NCI-H187 treated with DMSO at 0.1 percent for 48 hours (cell line): Measurements from ENCODE around the gene PHGDH.

Source experiments
- DNase-seq: peaks from one replicate; lab custom pipeline; 2025; lab: John Stamatoyannopoulos, UW

PHGDH gene

DNA sequence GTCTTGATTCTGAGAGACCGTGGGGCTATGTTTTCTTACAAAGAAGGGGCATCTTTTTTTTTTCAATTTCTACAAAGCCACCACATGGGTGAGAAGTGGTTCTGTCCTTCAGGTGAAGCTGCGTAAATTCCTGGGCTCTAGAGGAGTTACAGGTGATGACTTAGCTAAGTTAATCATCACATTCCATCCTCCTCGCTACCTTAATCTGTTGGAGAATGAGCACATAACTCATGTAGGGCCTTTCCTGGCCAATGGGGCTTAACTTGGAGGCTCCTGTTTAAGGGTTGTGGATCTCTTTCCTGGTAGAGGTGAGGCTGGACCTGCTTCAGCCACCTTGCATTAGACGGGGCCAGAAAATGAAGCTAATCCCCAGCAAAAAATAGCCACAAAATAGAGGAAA, 79.6 kb downstream of the PHGDH start:
- no peak for DNase-seq
